Measurements from ENCODE around the gene ING4.

- TF ChIP-seq, protein P1, sequence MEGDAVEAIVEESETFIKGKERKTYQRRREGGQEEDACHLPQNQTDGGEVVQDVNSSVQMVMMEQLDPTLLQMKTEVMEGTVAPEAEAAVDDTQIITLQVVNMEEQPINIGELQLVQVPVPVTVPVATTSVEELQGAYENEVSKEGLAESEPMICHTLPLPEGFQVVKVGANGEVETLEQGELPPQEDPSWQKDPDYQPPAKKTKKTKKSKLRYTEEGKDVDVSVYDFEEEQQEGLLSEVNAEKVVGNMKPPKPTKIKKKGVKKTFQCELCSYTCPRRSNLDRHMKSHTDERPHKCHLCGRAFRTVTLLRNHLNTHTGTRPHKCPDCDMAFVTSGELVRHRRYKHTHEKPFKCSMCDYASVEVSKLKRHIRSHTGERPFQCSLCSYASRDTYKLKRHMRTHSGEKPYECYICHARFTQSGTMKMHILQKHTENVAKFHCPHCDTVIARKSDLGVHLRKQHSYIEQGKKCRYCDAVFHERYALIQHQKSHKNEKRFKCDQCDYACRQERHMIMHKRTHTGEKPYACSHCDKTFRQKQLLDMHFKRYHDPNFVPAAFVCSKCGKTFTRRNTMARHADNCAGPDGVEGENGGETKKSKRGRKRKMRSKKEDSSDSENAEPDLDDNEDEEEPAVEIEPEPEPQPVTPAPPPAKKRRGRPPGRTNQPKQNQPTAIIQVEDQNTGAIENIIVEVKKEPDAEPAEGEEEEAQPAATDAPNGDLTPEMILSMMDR (IDR thresholded peaks at IDR 0.05), result no peak
- TF ChIP-seq POLR2A (IDR thresholded peaks at IDR 0.05), result no peak
Observed at GRCh38 chr12:6701078-6701768, 38.3 kb upstream of the ING4 start.

Data from right lobe of liver (tissue), 4 donors.